NCI-H1105 treated with DMSO at 0.1 percent for 48 hours (cell line): ENCODE measurements around the gene DISP3.

Experiments used
- DNase-seq: peaks from one replicate; lab custom pipeline; 2025; lab: John Stamatoyannopoulos, UW

DISP3 gene

GRCh38 chr1:11514366-11514765, 35.4 kb downstream of the DISP3 start:
- no peak for DNase-seq

DNA sequence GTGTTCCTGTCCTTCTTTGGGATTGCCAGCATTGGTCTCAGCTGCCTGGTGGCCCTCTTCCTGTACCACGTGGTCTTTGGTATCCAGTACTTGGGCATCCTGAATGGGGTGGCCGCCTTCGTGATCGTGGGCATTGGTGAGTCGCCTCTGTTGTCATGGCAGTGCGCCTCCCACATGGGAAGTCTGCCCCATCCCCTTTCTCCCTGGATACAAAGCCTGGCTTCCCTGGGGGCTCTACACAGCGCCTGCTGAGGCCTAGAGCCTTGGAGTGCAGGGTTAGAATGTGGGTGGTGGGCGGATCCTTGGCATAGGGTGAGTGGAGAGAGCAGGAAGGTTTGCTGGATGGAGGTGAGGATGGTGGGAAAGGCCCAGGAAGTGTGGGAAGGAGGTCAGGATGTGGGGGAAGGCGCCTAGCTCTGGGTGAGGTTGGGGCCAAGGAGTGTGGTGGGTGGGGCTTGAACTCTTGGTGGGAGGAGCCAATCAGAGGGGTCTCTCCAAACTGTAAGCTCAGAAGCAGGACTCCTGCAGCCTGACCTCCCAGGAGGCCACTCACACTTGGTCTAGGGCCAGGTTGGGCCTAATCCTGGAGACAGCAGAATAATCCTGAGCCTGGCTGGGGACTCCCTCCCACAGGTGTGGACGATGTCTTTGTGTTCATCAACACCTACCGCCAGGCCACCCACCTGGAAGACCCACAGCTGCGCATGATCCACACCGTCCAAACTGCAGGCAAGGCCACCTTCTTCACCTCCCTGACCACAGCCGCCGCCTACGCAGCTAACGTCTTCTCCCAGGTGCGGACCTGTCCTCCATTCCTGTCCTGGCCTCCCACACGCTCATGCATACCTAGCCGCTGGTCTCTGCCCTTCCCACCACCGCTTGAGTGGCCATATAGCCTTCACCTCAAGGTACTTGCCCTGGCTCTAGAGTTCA, 36.7 kb downstream of the DISP3 start:
- DNase-seq, result no peak

GRCh38 chr1:11516961-11517635, 38.1 kb downstream of the DISP3 start:
- no peak for DNase-seq

- DNase-seq, result no peak
Measured at GRCh38 chr1:11518016-11518701, 39.2 kb downstream of the DISP3 start.

GRCh38 chr1:11518791-11519628, 40.1 kb downstream of the DISP3 start:
- no peak for DNase-seq

DNA sequence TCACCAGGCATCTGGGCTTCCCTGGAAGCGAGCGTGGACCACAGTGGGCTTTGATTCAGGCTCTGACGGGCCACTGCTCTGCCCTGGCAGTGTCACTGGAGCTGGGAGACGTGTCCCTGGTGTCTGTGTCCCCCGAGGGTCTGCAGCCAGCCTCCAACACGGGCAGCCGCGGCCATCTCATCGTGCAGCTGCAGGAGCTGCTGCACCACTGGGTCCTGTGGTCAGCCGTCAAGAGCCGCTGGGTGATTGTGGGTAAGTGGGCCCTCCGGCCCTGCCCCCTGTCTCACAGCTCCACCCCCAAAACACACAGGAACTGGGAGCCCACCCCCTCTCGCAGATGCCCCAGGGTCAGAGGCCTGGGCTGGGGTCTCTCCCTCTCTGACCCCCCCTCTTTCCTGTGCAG, 40.7 kb downstream of the DISP3 start:
- no peak for DNase-seq

- DNase-seq, result no peak
Measured at GRCh38 chr1:11520531-11521233, 41.7 kb downstream of the DISP3 start.

GRCh38 chr1:11521582-11522399, 42.8 kb downstream of the DISP3 start:
- no peak for DNase-seq

- no peak for DNase-seq
Measured at GRCh38 chr1:11522400-11523235, 43.7 kb downstream of the DISP3 start.

DNA sequence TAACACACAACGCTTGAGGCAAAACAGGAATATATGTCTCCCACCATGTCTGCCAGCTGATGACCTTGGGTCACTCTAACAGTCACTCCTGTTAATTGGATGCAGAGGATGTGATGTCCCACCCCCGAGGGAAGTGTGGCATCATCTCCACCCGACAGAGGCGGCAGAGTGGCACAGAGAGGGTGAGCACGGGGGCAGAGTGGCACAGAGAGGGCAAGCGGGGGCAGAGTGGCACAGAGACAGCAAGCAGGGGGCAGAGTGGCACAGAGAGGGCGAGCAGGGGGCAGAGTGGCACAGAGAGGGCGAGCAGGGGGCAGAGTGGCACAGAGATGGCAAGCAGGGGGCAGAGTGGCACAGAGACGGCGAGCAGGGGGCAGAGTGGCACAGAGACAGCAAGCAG, 44.3 kb downstream of the DISP3 start:
- no peak for DNase-seq

- no peak for DNase-seq
Measured at GRCh38 chr1:11523746-11524464, 45.0 kb downstream of the DISP3 start.

- no peak for DNase-seq
Measured at GRCh38 chr1:11524465-11525150, 45.7 kb downstream of the DISP3 start.

GRCh38 chr1:11525151-11525505, 46.2 kb downstream of the DISP3 start:
- DNase-seq, result no peak

GRCh38 chr1:11525516-11525915, 46.6 kb downstream of the DISP3 start:
- DNase-seq, result no peak

- DNase-seq, result no peak
Measured at GRCh38 chr1:11526071-11526895, 47.3 kb downstream of the DISP3 start.

GRCh38 chr1:11527541-11528452, 48.8 kb downstream of the DISP3 start:
- no peak for DNase-seq
